ENCODE data around the gene NTSR1.
A peak's percentile ranks its signal among the peaks of the same experiment; 100 is the strongest.

NTSR1 gene

DNA sequence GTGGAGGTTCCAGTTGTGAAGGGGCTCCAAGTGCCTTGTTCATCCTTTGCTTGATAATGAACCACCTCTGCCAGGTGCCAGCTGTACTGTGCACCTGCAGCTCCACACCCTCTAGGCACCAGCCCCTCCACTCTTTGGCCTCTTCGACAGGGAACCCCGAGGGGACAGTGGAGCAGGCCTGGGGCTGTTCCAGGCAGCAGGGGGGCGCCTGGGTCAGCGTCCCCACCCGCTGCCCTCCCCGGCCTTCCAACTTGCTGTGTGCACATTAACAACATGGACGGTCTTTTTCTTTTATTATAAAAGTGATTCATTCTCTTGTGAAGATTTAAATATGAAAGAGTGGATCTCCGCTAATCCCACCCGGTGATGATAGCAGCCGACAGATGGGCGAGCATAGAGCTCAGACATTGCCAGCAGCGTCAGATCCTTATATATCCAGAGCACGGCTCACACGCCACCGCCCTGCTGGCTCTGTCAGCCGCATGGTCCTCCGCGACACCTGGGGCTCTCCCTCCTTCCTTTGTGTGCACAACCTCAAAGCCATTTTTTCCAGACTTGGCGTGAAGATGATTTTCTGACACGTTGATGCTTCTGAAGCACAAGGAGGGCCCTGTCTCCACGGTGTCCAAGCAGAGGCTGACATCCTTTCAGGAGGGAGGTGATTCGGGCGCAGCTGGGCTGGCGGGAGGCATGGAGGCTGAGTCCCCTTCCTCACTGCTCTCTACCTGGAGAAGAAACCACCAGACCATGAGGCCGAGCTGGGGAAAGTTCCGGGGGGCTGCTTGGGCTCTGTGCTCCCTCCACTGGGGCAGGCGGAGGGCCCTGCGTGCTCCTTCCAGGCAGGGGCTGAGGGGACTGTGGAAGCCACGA is 65.4 kb downstream of the NTSR1 start:
- FAIRE-seq (no peak), DNase-seq (ENCODE audit: insufficient read length, low spot score) (peak; percentile 71)
- TF ChIP-seq, protein P1, sequence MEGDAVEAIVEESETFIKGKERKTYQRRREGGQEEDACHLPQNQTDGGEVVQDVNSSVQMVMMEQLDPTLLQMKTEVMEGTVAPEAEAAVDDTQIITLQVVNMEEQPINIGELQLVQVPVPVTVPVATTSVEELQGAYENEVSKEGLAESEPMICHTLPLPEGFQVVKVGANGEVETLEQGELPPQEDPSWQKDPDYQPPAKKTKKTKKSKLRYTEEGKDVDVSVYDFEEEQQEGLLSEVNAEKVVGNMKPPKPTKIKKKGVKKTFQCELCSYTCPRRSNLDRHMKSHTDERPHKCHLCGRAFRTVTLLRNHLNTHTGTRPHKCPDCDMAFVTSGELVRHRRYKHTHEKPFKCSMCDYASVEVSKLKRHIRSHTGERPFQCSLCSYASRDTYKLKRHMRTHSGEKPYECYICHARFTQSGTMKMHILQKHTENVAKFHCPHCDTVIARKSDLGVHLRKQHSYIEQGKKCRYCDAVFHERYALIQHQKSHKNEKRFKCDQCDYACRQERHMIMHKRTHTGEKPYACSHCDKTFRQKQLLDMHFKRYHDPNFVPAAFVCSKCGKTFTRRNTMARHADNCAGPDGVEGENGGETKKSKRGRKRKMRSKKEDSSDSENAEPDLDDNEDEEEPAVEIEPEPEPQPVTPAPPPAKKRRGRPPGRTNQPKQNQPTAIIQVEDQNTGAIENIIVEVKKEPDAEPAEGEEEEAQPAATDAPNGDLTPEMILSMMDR (IDR thresholded peaks at IDR 0.05; ENCODE audit: insufficient read depth, missing control alignments): no peak

DNA sequence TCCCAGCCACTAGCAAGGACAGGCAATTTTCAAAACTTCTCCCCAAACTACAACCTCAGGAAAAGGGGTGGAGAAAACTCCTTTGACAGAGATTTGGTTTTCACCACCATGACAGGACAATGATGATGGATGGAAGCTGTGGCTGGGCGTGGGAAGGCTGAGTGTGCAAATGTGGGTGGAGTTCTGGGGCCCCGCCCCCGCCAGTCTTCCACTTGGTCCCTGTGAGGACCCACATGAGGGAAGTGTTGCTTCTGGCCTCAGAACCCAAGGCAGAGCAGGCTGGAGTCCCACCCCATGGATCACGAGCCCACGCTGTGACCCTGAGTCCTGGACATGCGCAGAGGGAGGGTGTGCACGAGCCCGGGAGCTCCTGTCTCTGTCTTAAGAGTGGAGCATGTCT is 66.1 kb downstream of the NTSR1 start:
- DNase-seq (ENCODE audit: insufficient read length, low spot score) (no peak), FAIRE-seq (no peak)
- TF ChIP-seq, protein P1 (IDR thresholded peaks at IDR 0.05; ENCODE audit: insufficient read depth, missing control alignments): no peak

DNA sequence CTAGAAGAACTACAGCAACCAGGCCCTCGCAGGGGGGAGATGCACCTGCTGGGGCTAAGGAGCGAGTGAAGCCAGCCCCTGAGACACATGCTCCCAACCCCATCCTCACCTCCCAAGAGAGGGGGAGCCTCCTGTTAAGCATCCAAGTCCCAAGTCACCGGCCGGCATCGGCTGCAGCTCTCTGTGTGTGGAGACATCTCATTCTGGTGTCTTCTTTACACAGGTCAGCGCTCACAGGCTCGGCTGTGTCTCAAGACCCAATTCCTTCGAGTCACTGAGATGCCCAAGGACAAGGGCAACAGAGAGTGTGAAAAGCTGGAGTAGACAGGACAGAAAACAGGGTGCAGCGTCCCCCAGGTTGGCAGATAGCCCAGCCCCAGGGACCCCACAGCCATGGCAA is 66.6 kb downstream of the NTSR1 start:
- no peak for FAIRE-seq
- TF ChIP-seq, protein P1 (IDR thresholded peaks at IDR 0.05; ENCODE audit: insufficient read depth, missing control alignments): no peak
- no peak for DNase-seq (ENCODE audit: insufficient read length, low spot score)

DNA sequence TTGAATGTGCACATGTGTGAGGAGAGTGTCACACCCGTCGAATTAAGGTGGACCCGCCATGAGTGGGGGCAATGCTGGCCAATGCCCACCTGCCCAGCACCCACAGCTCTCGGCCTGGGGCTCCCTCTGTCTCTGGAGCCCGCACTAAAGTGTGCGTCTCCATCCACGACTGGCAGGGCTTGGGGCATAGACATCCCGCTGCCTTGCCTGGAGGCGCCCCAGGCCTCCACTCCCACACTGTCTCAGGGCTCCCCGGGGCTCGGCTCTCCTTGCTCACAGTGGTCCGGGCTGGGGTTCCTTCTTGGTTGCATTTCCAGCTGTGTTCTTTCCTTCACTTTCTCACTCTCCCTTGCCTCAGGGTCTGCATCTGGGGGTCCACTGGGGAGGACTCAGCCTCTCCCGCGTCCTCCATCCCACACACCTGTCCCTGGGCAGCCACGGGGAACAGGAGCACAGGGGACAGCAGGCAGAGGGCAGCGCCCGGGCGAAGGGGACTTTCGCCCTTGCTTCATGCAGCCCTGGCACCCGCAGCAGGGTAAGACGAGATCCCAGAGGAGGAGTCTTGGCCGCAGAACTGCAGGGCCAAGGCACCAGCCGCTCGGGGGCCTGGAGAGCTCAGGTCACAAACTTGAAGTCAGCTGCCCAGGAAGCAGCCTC is 67.5 kb downstream of the NTSR1 start:
- DNase-seq (ENCODE audit: insufficient read length, low spot score): no peak
- TF ChIP-seq, protein P1 (IDR thresholded peaks at IDR 0.05; ENCODE audit: insufficient read depth, missing control alignments): no peak
- no peak for FAIRE-seq

DNA sequence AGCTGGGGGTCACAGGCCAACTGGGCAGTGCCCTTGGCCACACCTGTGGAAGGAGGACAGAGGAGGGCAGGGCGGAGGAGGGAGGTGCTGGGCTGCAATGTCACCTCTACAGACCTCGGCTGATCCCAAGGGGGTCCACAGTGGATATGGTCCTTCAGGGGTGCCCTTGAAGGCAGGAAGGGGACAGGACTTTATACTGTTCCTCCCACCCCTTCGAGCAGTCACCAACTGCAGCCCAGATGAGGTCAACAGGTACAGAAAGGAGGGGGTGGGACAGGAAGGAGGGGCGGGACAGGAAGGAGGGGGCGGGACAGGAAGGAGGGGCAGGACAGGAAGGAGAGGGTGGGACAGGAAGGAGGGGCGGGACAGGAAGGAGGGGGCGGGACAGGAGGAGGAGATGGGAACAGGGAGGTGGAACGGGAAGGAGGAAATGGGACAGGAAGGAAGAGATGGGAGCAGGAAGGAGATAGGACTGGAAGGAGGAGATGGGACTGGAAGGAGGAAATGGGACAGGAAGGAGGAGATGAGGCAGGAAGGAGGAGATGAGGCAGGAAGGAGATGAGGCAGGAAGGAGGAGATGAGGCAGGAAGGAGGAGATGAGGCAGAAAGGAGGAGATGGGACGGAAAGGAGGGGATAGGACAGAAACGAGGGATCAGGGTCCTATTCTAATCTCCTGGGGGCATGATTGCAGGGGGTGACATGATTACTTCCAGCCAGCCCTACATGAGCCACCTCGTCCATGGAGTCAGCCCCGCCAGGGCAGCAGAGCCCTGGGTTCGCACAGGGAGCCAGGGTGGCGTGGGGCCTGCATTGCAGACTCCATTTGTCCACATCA is 68.3 kb downstream of the NTSR1 start:
- DNase-seq (ENCODE audit: insufficient read length, low spot score): no peak
- TF ChIP-seq, protein P1 (IDR thresholded peaks at IDR 0.05; ENCODE audit: insufficient read depth, missing control alignments): no peak
- FAIRE-seq: no peak

DNA sequence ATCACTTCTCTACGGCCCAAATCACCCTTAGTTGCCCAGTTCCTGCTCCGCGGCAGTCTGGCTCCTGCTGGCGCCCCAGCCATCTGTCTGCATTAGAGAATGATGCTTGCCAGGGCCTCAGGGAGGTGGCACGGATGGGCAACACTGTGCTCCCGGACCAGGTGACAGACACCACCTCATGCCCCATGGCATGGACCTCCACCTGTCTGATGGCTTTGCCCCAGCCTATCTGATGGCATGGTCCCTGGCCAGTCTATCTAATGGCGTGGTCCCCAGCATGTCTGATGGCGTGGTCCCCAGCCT is 68.8 kb downstream of the NTSR1 start:
- TF ChIP-seq, protein P1 (IDR thresholded peaks at IDR 0.05; ENCODE audit: insufficient read depth, missing control alignments): no peak
- DNase-seq (ENCODE audit: insufficient read length, low spot score) (no peak), FAIRE-seq (no peak)

All from D721Med (cell line).